AG04449 (cell line): Measurements from ENCODE around the gene DSTN.

Experiments used
- CTCF ChIA-PET: fragments of 350-600 bp; formaldehyde crosslinking; extraction: SDS; loops from one replicate; lab custom pipeline; 2021; ENCODE audit warnings: antibody characterized with exemption; lab: Yijun Ruan, JAX
- POLR2A ChIA-PET: fragments of 400-600, 350-600 bp; formaldehyde crosslinking; extraction: SDS; loops from one replicate; lab custom pipeline; 2020; ENCODE audit warnings: antibody characterized with exemption, inconsistent platforms; lab: Yijun Ruan, JAX
- DNase-seq: peaks from one replicate; pipeline ENCODE4 v3.0.0-alpha.2; 2010; ENCODE audit warnings: low read depth, low spot score
- H3K4me3 ChIP-seq: 2 replicates; pipeline ENCODE4 v1.5.1; 2011; ENCODE audit warnings: low read depth, mild to moderate bottlenecking, control low read depth, low read length
- CTCF ChIP-seq: IDR thresholded peaks from one replicate; pipeline ENCODE4 v1.5.1; 2011; ENCODE audit warnings: mild to moderate bottlenecking, moderate library complexity, low read length, control low read depth, inconsistent platforms; ENCODE audit not compliant: insufficient read depth; ENCODE audit errors: missing control alignments

Gene DSTN

DNA sequence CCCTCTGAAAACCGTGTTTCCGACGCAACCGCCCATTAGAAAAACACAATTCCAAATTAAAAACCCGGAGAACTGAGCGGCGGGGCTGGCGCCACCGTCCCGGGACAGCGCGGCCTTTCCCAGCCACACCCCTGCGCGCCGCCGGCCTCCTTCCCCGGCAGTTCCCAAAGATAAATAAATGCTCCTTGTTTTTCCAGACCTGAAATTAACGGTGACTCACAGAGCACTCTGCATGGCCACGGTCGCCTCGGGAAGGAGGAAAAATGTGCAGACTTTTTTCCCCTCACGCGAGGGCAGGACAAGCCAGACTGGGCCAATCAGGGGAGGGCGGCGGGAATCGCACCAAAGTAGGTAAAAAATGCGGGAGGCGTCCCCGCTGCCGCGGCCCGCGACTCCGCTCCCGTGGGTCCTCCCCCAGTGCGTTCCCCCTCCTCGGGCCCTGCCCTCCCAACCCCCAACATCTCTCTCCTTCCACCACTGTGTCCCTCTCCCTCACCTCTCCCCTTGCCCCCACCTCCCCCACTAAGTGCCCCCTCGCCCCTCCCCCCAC lies 828 bp upstream of the DSTN start:
- ChIA-PET CTCF (no interaction called here), POLR2A (interaction anchor here (0.7 to 3.2 kb wide), 9 partner anchors 11 to 399 kb away, joined by 3 to 26 read pairs (median 5); partner anchors contain the start of genes MGME1 and SNX5)
- peak; percentile 95 for DNase-seq
- TF ChIP-seq CTCF = no peak
- H3K4me3 ChIP-seq = peak overlapping the region; percentile 82

GRCh38 chr20:17570347-17571152 lies 675 bp downstream of the DSTN start:
- peak overlapping the region; percentile 82 for H3K4me3 ChIP-seq
- TF ChIP-seq CTCF = no peak
- no peak for DNase-seq
- ChIA-PET CTCF (interaction anchor here (0.9 to 5.8 kb wide), 7 partner anchors 9 to 426 kb away, joined by 3 to 43 read pairs (median 8); no protein-coding TSS in a partner anchor), POLR2A (interaction anchor here (0.8 to 3.2 kb wide), 18 partner anchors 9 to 398 kb away, joined by 3 to 26 read pairs (median 4); partner anchors contain the start of genes BFSP1, MGME1 and SNX5)

- peak overlapping the region; percentile 82 for H3K4me3 ChIP-seq
- CTCF ChIA-PET = interaction anchor here (0.9 to 5.8 kb wide), 8 partner anchors 10 to 425 kb away, joined by 3 to 43 read pairs (median 6); no protein-coding TSS in a partner anchor
- no peak for TF ChIP-seq CTCF
- POLR2A ChIA-PET = interaction anchor here (1.4 to 3.2 kb wide), 4 partner anchors 9 to 29 kb away, joined by 3 to 26 read pairs (median 20); no protein-coding TSS in a partner anchor
- no peak for DNase-seq
Measured at GRCh38 chr20:17571153-17571527, 1.3 kb downstream of the DSTN start.

DNA sequence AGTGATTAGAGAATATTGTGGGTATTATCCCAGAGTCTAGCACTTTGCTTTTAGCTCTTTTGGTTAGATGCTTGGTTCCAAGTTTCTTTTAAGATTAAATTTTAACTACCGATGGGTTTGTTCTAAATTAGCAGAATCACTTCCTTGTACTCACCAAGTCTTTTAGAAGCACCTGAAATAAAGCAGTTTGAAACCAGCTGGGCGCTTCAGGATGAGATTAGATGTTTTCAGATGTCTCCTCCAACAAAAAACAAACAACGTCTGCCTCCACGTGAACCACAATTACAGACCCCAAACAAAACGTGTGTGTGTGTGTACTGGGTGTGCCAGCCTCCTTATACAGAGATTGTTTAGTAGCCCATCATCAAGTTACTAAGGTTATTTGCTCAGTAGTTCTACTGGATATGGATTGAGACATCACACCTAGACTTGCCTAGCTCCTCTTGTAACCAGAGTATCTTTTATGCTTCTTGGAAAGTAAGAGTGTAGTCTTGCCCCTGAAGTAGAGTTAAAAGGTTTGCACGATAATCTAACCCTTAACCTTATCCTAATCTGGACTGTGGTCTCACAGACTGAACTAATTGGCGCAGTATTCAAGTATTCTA lies 2.3 kb downstream of the DSTN start:
- H3K4me3 ChIP-seq = peak overlapping the region; percentile 82
- TF ChIP-seq CTCF = no peak
- no peak for DNase-seq
- CTCF ChIA-PET = interaction anchor here (0.8 to 5.8 kb wide), 6 partner anchors 9 to 35 kb away, joined by 3 to 43 read pairs (median 4); no protein-coding TSS in a partner anchor
- POLR2A ChIA-PET = interaction anchor here (1.0 to 3.2 kb wide), 3 partner anchors 11 to 30 kb away, joined by 3 to 26 read pairs (median 3); no protein-coding TSS in a partner anchor

GRCh38 chr20:17573463-17573862 lies 3.6 kb downstream of the DSTN start:
- TF ChIP-seq CTCF = no peak
- POLR2A ChIA-PET = interaction anchor here (0.6 to 1.5 kb wide), 5 partner anchors 11 to 34 kb away, joined by 3 to 7 read pairs (median 3); no protein-coding TSS in a partner anchor
- no peak for DNase-seq
- no peak overlapping the region for H3K4me3 ChIP-seq
- CTCF ChIA-PET = interaction anchor here (1.1 to 5.8 kb wide), 5 partner anchors 11 to 68 kb away, joined by 3 to 43 read pairs (median 3); no protein-coding TSS in a partner anchor
